ENCODE measurements around the gene SLC6A8.

DNA sequence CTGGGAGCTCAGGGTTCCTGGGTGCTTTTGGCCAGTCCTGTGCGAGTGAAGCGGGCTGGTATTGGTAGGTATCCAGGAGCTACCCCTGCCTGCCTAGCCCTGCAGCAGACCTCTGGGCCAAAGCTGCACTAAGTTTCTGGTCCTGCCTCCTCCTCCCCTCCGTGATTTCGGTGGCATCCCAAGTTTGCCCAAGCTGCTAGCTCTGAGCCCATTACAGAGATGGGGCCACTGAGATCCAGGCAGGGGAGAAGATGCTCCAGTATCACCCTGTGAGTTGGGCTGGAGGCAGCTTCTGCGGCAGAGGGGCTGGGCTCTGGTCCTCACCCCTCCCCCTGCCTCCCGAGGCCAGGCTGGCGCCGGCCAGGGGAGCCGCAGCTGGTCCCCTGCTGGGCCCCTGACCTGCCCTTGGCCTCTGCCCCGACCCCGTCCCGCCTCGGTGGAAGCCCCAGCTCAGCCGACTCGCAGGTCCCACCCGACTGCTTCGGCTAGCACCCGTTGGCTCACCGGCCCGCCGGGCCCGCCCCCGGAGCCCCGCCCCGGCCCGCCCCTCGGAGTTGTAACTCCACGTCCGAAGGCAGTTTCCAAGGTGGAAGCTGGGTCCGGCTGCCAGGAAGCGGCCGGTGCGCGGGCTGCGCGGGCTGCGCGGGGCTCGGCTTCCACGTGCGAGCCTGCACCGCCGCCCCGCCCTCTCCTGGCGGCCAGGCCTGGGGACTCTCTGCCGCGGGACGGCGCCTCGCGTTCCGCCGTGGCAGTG is 40.9 kb upstream of the SLC6A8 start, which contains the start of gene DUSP9:
- TF ChIP-seq GATA2 (IDR thresholded peaks at IDR 0.05; ENCODE audit: low read depth, low read length) (no peak), GATA3 (IDR thresholded peaks at IDR 0.05; ENCODE audit: low read depth, low read length) (no peak)

All from SH-SY5Y (cell line).